Midbrain (tissue), 1 donor: ENCODE data around the gene MSI1.
"Not testable (repeated sequence)": the region's sequence is repeated elsewhere in the genome, so short reads cannot be mapped to it uniquely, and the experiment has no call there.

ENCODE experiments used
- DNase-seq: peaks from one replicate; lab custom pipeline; 2025; lab: John Stamatoyannopoulos, UW

The MSI1 gene

GRCh38 chr12:120357104-120357503 is 11.9 kb downstream of the MSI1 start:
- no peak for DNase-seq

GRCh38 chr12:120356567-120357030 is 12.4 kb downstream of the MSI1 start:
- peak; percentile 72 for DNase-seq

DNA sequence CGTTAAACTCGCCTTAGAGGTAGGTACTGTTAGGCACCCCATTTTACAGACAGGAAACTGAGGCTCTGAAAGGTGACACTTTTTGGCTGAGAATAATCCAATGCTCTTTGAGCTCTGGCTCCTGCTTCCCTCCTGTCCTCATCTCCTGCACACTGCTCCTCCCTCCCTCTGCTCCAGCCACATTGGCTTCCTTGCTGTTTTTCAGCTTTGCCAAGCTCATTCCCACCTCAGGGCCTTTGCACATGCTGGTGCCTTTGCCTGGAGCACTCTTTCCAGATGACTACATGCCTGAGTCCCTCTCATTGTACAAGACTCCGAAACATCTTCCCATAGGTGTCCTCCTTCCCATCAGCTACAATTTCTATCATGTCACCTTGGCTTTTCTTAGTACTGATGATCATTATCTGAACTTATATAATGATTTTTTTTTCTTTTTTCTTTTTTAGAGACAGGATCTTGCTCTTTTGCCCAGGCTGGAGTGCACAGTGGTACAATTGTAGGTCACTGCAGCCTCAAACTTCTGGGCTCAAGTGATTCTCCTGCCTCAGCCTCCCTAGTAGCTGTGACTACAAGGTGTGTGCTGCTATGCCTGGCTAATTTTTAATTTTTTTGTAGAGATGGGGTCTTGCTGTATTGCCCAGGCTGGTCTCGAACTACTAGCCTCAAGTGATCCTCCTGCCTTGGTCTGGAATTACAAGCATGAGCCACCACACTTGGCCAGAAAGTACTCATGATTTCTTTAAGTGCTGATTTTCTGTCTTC is 15.2 kb downstream of the MSI1 start:
- DNase-seq = no peak

- DNase-seq = no peak
These were observed 15.8 kb downstream of the MSI1 start for GRCh38 chr12:120353136-120353535.

DNA sequence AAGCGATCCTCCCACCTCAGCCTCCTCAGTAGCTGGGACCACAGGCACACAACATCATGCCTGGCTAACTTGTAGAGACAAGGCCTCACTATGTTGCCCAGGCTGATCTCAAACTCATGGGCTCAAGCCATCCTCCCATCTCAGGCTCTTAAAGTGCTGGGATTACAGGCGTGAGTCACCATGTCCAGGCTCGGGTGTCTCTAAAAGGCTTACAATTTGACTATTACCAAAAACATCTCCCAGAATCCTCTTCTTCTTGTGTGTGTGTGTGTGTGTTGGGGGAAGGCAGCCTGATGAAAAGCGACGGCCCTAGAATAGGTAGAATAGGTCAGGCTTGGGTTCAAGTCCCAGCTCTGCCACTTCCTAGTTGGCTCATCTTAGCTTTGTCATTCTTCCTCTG is 16.8 kb downstream of the MSI1 start:
- no peak for DNase-seq

GRCh38 chr12:120350576-120351350 is 18.2 kb downstream of the MSI1 start:
- DNase-seq = peak; percentile 26

GRCh38 chr12:120347766-120348165 is 21.2 kb downstream of the MSI1 start:
- DNase-seq = no peak

DNA sequence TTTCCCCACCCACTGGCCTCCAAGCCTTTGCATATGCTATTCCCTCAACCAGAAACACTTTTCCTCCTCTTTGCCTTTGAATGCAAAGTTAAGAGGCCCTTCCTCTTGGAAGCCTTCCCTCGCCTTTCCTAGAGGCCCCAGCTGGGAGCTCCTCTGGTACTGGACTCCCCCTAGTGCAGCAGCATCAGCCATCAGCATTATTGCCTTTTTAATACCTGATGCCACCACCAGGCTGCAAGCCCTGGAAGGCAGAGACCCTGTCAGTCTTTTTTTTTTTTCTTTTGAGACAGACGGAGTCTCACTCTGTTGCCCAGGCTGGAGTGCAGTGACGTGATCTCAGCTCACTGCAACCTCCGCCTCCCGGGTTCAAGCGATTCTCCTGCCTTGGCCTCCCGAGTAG is 22.3 kb downstream of the MSI1 start:
- DNase-seq = no peak

GRCh38 chr12:120346031-120346430 is 22.9 kb downstream of the MSI1 start:
- DNase-seq = no peak

DNA sequence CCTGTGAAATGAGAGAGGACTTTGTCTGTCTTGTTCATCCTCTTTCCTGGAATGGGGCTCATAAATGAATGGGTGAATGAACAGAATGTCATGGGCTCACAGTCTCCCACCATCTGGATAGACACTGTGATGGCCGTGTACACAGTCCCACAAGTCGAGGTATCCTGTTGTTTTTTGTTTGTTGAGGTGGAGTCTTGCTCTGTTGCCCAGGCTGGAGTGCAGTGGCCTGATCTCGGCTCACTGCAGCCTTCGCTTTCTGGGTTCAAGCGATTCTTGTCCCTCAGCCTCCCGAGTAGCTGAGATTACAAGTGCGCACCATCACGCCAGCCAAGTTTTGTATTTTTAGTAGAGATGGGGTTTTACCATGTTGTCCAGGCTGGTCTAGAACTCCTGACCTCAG is 25.3 kb downstream of the MSI1 start:
- DNase-seq = no peak

DNA sequence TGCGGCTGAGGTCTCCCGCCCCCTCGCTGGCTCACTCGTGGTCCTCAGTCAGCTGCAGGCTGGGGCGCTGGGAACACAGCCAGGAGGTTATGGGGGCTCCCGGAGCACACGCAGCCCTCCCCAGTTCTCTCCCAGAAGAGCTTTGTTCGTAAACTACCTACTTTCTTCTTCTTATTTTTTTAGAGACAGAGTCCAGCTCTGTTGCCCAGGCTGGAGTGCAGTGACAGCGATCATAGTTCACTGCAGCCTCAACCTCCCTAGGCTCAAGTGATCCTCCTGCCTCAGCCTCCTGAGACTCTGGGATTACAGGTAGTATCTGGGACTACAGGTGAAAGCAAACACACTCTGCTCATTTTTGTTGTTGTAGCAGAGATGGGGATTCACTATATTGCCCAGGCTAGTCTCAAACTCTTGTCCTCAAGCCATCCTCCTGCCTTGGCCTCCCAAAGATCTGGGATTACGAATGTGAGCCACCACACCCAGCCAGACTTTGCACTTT is 25.9 kb downstream of the MSI1 start:
- no peak for DNase-seq

DNA sequence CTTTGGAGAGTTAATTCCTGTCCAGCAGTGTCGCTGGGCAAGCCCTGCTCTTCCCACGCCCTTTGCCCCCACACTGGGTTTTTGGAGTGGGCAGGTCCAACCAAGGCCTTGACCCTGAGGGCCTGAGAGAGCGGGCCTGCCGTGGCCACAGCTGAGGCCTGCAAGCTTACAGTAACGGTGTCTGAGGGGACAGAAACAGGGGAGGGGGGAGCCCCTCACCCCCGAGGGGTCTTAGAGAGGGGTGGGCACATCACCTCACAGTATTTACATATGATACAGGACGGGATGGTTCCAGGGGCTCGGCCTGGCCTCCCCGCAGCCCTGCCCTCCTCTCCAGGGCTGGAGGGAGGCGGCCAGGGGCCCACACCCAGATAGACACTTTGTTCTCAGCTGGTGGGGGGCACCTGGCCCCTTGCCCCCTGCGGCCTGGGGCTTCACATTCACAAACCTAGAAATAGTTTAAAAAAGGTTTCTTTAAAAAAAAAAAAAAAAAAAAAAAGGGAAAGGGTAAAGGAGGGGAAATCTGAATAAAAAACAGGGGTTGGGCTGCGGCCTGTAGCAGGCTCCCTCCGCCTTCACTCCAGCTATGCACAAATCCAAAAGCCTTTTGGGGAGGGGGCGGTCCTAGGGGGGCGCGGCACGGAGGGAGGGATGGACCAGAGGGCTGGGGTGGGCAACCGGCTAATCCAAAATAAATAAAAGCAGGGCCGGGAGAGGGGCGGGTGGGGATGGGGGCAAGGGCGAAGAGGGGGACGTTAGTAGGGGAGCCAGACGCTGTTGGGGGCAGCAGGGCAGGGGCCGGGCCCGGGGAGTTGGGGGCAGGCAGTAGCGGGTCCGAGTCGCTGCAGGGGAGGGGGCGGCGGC is 26.6 kb downstream of the MSI1 start:
- DNase-seq = no peak

- no peak for DNase-seq
These were observed 29.7 kb downstream of the MSI1 start for GRCh38 chr12:120339256-120339655.

- DNase-seq = no peak
These were observed 31.2 kb downstream of the MSI1 start for GRCh38 chr12:120337730-120338129.

DNA sequence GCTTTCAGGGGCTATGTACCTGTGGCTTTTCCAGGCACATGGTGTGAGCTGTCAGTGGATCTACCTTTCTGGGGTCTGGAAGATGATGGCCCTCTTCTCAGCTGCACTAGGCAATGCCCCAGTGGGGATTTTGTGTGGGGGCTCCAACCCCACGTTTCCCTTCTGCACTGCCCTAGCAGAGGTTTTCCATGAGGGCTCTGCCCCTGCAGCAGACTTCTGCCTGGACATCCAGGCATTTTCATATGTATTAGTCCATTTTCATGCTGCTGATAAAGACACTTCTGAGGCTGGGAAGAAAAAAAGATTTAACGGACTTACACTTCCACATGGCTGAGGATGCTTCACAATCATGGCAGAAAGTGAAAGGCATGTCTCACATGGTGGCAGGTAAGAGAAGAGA is 32.6 kb downstream of the MSI1 start:
- DNase-seq = not testable (repeated sequence)

- DNase-seq = peak; percentile 21
These were observed 33.5 kb downstream of the MSI1 start for GRCh38 chr12:120335447-120335846.

DNA sequence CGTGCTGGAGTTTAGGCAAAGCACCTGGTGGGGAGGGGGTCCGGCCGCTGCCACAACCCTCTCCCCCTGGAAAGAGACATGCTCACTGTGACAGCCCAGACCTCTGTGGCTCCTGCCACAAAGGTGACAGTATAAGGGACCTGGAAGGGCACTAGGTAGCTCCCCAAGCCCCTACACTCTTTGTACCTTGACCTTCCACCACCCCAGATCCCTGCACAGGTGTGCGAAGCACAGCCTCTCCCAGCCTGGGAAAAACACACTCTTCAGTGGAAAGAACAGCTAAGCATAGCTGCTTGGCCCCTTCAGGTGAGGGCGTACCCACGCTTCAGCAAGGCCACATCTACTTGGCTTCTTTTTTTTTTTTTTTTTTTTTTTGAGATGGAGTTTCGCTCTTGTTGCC is 36.4 kb downstream of the MSI1 start:
- DNase-seq = no peak

DNA sequence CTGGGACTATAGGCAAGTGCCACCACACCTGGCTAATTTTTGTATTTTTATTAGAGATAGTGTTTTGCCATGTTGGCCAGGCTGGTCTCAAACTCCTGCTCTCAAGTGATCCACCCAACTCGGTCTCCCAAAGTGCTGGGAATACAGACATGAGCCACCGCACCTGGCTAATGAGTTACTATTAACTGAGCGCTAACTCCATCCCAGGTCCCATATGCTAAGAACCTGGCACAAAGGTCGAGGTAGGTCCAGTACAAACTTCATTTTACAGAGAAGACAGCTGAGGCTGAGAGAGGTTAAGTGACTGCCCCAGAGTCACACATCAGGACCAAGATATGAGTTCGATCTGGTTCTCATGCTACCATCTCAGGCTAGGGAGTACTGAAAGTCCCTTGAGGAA is 36.9 kb downstream of the MSI1 start:
- no peak for DNase-seq

GRCh38 chr12:120331390-120331789 is 37.6 kb downstream of the MSI1 start:
- no peak for DNase-seq

- no peak for DNase-seq
These were observed 40.7 kb downstream of the MSI1 start for GRCh38 chr12:120328228-120328627.

DNA sequence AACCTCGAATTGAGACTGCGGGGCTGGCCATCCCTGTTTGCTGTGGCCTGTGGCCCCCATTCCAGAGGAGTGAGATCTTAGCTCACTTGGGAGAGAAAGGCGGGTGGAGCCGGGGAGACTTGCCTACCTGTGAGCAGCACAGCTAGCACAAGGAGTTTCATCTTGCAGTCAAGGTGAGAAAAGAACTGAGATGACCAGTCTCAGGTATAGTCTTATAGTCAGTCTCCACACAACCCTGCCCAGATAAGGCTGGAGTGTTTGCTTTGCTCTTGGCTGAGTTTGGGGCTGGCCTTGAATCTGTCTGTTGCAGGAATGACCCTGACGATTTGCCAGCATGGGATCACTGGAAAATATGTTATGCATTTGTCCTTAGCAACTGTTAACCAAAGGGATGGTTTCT is 41.4 kb downstream of the MSI1 start, which contains the start of gene PLA2G1B:
PLA2G1B (minus strand) TSS at position 187 of the 400 bp plus-strand sequence; CDS start at position 161, 26 bp downstream.
- no peak for DNase-seq

DNA sequence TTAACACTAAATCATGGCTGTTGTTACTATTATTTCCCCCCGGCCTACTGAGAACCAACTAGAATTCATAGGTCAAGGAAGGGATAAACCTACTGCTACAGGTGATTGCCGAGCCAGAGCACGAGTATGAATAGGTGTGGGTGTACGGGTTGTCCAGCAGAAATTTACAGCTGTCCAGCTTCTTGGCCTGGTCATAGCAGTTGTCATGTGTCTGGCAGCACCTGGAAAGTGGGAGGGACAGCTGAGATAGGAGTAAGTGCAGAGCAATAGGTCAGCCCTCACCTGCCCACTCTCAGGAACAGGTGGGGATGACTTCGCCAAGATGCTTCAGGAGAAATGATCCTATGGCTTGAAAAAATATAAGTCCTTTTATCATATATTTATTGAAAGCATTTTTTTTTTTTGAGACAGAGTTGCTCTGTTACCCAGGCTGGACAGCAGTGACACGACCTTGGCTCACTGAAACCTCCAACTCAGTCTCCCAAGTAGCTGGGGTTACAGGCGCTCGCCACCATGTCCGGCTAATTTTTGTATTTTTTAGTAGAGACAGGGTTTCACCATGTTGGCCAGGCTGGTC is 44.0 kb downstream of the MSI1 start:
- DNase-seq = no peak
